Colonic mucosa (tissue), 4 donors: ENCODE data around the gene SLK. TPM values are rescaled to one million over a fixed set of nuclear protein-coding genes. Genes with fewer than 3 reads are reported as not detected.
A peak's percentile ranks its signal among the peaks of the same experiment; 100 is the strongest.

ENCODE experiments used
- DNase-seq: peaks from one replicate; pipeline ENCODE4 v3.0.0-alpha.2; 2020
- H3K27ac ChIP-seq: fragments of 200-600 bp; one replicate; pipeline ENCODE4 v1.8.0; 2021
- H3K27me3 ChIP-seq: fragments of 200-600 bp; one replicate; pipeline ENCODE4 v1.8.0; 2021
- H3K36me3 ChIP-seq: fragments of 200-600 bp; one replicate; pipeline ENCODE4 v1.8.0; 2021
- H3K4me1 ChIP-seq: fragments of 200-600 bp; one replicate; pipeline ENCODE4 v1.8.0; 2021; ENCODE audit warnings: mild to moderate bottlenecking
- H3K4me3 ChIP-seq: fragments of 200-600 bp; one replicate; pipeline ENCODE4 v1.8.0; 2021
- H3K9ac ChIP-seq, 2 donors: one replicate each; pipeline ENCODE4 v1.7.0; 2013; ENCODE audit warnings: control low read depth in 2 of 2, low read depth in 2 of 2, low read length in 2 of 2
- H3K9me3 ChIP-seq: fragments of 200-600 bp; one replicate; pipeline ENCODE4 v1.8.0; 2021
- CTCF ChIP-seq: fragments of 200-600 bp; IDR thresholded peaks from one replicate; pipeline ENCODE4 v1.8.0; 2022; ENCODE audit warnings: antibody characterized with exemption, mild to moderate bottlenecking
- intact Hi-C: fragments of 100-400 bp; cut with DNase I; formaldehyde crosslinking; loops from one replicate; pipeline ENCODE4 v1.14.1; 2022
- total RNA-seq, 2 donors: library from RNA; stranded (reverse); fragmentation: NEBNext Ultra II Directional in 1 of 2; extraction: Animal tissue kit (Norgen Biotek cat#: 25700) in 1 of 2; gene quantifications; one replicate each; pipeline ENCODE4 v1.2.1, GENCODE V29; 2021
- donor health status: healthy.
- donor health status: DM: no; HTN: no; CAD: no.
- donor health status: DM: no; HTN: no; CAD: no.

The SLK gene
- total RNA-seq: 10 to 100 TPM; 35.5 to 51.6 TPM

GRCh38 chr10:103966671-103967447, at the start of gene SLK:
SLK (plus strand) TSS chr10:103967140; CDS start chr10:103967746, 606 bp downstream.
- H3K9ac ChIP-seq: peak within 1 kb of the TSS; percentile 99
- peak within 1 kb of the TSS; percentile 90 for H3K27ac ChIP-seq
- no peaks in the 10 kb centered on the region for H3K9me3 ChIP-seq
- peaks cover 3% of the 10 kb centered on the region for H3K4me1 ChIP-seq
- H3K27me3 ChIP-seq: no peaks in the 10 kb centered on the region
- peak; percentile 86 for DNase-seq
- intact Hi-C loops: loop anchor here (5.0 kb wide), 1 partner anchor 150 kb away; no protein-coding TSS in a partner anchor
- TF ChIP-seq CTCF: no peak
- peak within 1 kb of the TSS; percentile 77 for H3K4me3 ChIP-seq
- H3K36me3 ChIP-seq: no peaks in the 10 kb centered on the region

- no peak for TF ChIP-seq CTCF
- peaks cover 5% of the 10 kb centered on the region for H3K4me1 ChIP-seq
- no peaks in the 10 kb centered on the region for H3K27me3 ChIP-seq
- H3K9ac ChIP-seq: peak overlapping the region; percentile 86 to 96
- H3K9me3 ChIP-seq: no peaks in the 10 kb centered on the region
- H3K4me3 ChIP-seq: peak overlapping the region; percentile 64
- no peaks in the 10 kb centered on the region for H3K36me3 ChIP-seq
- peak; percentile 71 for DNase-seq
- H3K27ac ChIP-seq: peak overlapping the region; percentile 98
- intact Hi-C loops: no loop called here
Observed at GRCh38 chr10:103917302-103918052, 49.5 kb upstream of the SLK start.

- Histone ChIP-seq H3K27me3 (no peaks in the 10 kb centered on the region), H3K4me1 (peaks cover 5% of the 10 kb centered on the region), H3K27ac (peak within 1 kb of the TSS; percentile 98), H3K36me3 (no peaks in the 10 kb centered on the region), H3K9me3 (no peaks in the 10 kb centered on the region), H3K9ac (peak within 1 kb of the TSS; percentile 86 to 96), H3K4me3 (peak within 1 kb of the TSS; percentile 64)
- intact Hi-C loops: no loop called here
- peak; percentile 97 for DNase-seq
- no peak for TF ChIP-seq CTCF
Observed at GRCh38 chr10:103918053-103918846, 48.7 kb upstream of the SLK start, which contains the start of gene STN1. STN1 (minus strand) TSS chr10:103918184; CDS start chr10:103917594, 590 bp downstream.

- Histone ChIP-seq H3K27ac (no peak overlapping the region), H3K36me3 (no peaks in the 10 kb centered on the region), H3K4me3 (no peak overlapping the region), H3K4me1 (peaks cover 5% of the 10 kb centered on the region), H3K9me3 (no peaks in the 10 kb centered on the region), H3K27me3 (no peaks in the 10 kb centered on the region), H3K9ac (no peak overlapping the region)
- intact Hi-C loops: no loop called here
- no peak for TF ChIP-seq CTCF
- no peak for DNase-seq
Observed at GRCh38 chr10:103919648-103920025, 47.3 kb upstream of the SLK start.

- H3K27ac ChIP-seq: no peak overlapping the region
- no peaks in the 10 kb centered on the region for H3K27me3 ChIP-seq
- TF ChIP-seq CTCF: no peak
- no peak for DNase-seq
- no peak overlapping the region for H3K4me3 ChIP-seq
- no peaks in the 10 kb centered on the region for H3K9me3 ChIP-seq
- no peaks in the 10 kb centered on the region for H3K36me3 ChIP-seq
- intact Hi-C loops: no loop called here
- no peak overlapping the region for H3K9ac ChIP-seq
- H3K4me1 ChIP-seq: peaks cover 5% of the 10 kb centered on the region
Observed at GRCh38 chr10:103921248-103921647, 45.7 kb upstream of the SLK start.
